ENCODE data around the gene WDR48.

- TF ChIP-seq EP300 (IDR thresholded peaks at IDR 0.05): no peak
- TF ChIP-seq, protein P1, sequence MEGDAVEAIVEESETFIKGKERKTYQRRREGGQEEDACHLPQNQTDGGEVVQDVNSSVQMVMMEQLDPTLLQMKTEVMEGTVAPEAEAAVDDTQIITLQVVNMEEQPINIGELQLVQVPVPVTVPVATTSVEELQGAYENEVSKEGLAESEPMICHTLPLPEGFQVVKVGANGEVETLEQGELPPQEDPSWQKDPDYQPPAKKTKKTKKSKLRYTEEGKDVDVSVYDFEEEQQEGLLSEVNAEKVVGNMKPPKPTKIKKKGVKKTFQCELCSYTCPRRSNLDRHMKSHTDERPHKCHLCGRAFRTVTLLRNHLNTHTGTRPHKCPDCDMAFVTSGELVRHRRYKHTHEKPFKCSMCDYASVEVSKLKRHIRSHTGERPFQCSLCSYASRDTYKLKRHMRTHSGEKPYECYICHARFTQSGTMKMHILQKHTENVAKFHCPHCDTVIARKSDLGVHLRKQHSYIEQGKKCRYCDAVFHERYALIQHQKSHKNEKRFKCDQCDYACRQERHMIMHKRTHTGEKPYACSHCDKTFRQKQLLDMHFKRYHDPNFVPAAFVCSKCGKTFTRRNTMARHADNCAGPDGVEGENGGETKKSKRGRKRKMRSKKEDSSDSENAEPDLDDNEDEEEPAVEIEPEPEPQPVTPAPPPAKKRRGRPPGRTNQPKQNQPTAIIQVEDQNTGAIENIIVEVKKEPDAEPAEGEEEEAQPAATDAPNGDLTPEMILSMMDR (IDR thresholded peaks at IDR 0.05): no peak
Measured at GRCh38 chr3:39118931-39119660, 67.3 kb downstream of the WDR48 start.

Data from ovary (tissue), 3 donors.